Endodermal cell (in vitro differentiated cells): ENCODE measurements around the gene CLDN14. TPM values are rescaled to one million over a fixed set of nuclear protein-coding genes. Genes with fewer than 3 reads are reported as not detected.

Experiments used
- DNase-seq: peaks from one replicate; pipeline ENCODE4 v3.0.0-alpha.2; 2017
- H3K27ac ChIP-seq: 2 replicates; pipeline ENCODE4 v1.5.1; 2013; ENCODE audit warnings: mild to moderate bottlenecking, low read depth, low read length, moderate library complexity
- H3K27me3 ChIP-seq: 2 replicates; pipeline ENCODE4 v1.6.1; 2013; ENCODE audit warnings: mild to moderate bottlenecking, low read length, moderate library complexity; ENCODE audit not compliant: insufficient read depth, control insufficient read depth, poor library complexity, severe bottlenecking
- H3K36me3 ChIP-seq: 2 replicates; pipeline ENCODE4 v1.7.0; 2013; ENCODE audit warnings: mild to moderate bottlenecking, low read length, moderate library complexity; ENCODE audit not compliant: control insufficient read depth, insufficient read depth
- H3K4me1 ChIP-seq: one replicate; pipeline ENCODE4 v1.7.0; 2013; ENCODE audit warnings: low read length; ENCODE audit not compliant: control insufficient read depth, insufficient read depth
- H3K4me3 ChIP-seq: 2 replicates; pipeline ENCODE4 v1.5.1; 2013; ENCODE audit warnings: mild to moderate bottlenecking, low read length, moderate library complexity
- H3K9ac ChIP-seq: 2 replicates; pipeline ENCODE4 v1.6.1; 2013; ENCODE audit warnings: mild to moderate bottlenecking, low read length, moderate library complexity; ENCODE audit not compliant: poor library complexity, severe bottlenecking; ENCODE audit errors: extremely low read depth
- H3K9me3 ChIP-seq: 2 replicates; pipeline ENCODE4 v1.6.1; 2013; ENCODE audit warnings: mild to moderate bottlenecking, low read length, moderate library complexity; ENCODE audit not compliant: control insufficient read depth
- H3K27ac Mint-ChIP-seq: 2 replicates; pipeline ENCODE4 v1.8.0; 2020; ENCODE audit warnings: mixed read lengths
- H3K27me3 Mint-ChIP-seq: 2 replicates; pipeline ENCODE4 v1.8.0; 2021; ENCODE audit warnings: mild to moderate bottlenecking, mixed read lengths; ENCODE audit not compliant: insufficient read depth
- H3K36me3 Mint-ChIP-seq: 2 replicates; pipeline ENCODE4 v1.8.0; 2020; ENCODE audit warnings: low read depth, mixed read lengths
- H3K4me1 Mint-ChIP-seq: 2 replicates; pipeline ENCODE4 v1.8.0; 2020; ENCODE audit warnings: mixed read lengths
- H3K4me3 Mint-ChIP-seq: 2 replicates; pipeline ENCODE4 v1.8.0; 2020; ENCODE audit warnings: mild to moderate bottlenecking, moderate library complexity, mixed read lengths
- H3K9me3 Mint-ChIP-seq: 2 replicates; pipeline ENCODE4 v1.8.0; 2020; ENCODE audit warnings: mild to moderate bottlenecking, mixed read lengths
- CTCF ChIP-seq: fragments of 200-600 bp; sonication (generic); conservative IDR thresholded peaks from 2 replicates; pipeline ENCODE4 v1.5.0; 2021; ENCODE audit warnings: antibody characterized with exemption, mild to moderate bottlenecking
- WGBS, 2 experiments: methylation state at CpG; one replicate each; pipeline versions ENCODE4 v1.1.5 to v1.1.7; 2013; ENCODE audit warnings: missing lambda C conversion rate in 2 of 2, mixed read lengths in 1 of 2; ENCODE audit not compliant: insufficient coverage in 1 of 2, insufficient read length in 1 of 2; 5-methylcytosine and 5-hydroxymethylcytosine counted together
- total RNA-seq, 2 donors: library from RNA; stranded (reverse); fragmentation: NEBNext Ultra II Directional in 1 of 2; extraction: Animal tissue kit (Norgen Biotek cat#: 25700) in 1 of 2; gene quantifications; 2 replicates in 1 of 2; 3 replicates in 1 of 2; pipeline ENCODE4 v1.2.1, GENCODE V29; 2021

Gene CLDN14
- total RNA-seq, 2 donors from 2014 or later: not detected

GRCh38 chr21:36436829-36437744 lies 42.8 kb downstream of the CLDN14 start:
- DNase-seq: no peak
- H3K4me3 ChIP-seq: no peak overlapping the region
- no peaks in the 10 kb centered on the region for H3K9me3 ChIP-seq
- Mint-ChIP-seq H3K27ac (no peak overlapping the region), H3K36me3 (no peaks in the 10 kb centered on the region), H3K4me3 (no peak overlapping the region), H3K4me1 (peaks cover 12% of the 10 kb centered on the region), H3K9me3 (no peaks in the 10 kb centered on the region), H3K27me3 (no peaks in the 10 kb centered on the region)
- TF ChIP-seq CTCF: no peak
- no peaks in the 10 kb centered on the region for H3K4me1 ChIP-seq
- no peak overlapping the region for H3K27ac ChIP-seq
- H3K36me3 ChIP-seq: no peaks in the 10 kb centered on the region
- no peaks in the 10 kb centered on the region for H3K27me3 ChIP-seq
- WGBS, 2 experiments: 91% methylated on average over 5 of the region's 5 CpGs; no CpG with 5 or more reads in 1 of the 2 experiments
- H3K9ac ChIP-seq: no peak overlapping the region

- no peaks in the 10 kb centered on the region for H3K27me3 ChIP-seq
- no peak for TF ChIP-seq CTCF
- no peaks in the 10 kb centered on the region for H3K27me3 Mint-ChIP-seq
- no peak overlapping the region for H3K4me3 ChIP-seq
- H3K4me1 Mint-ChIP-seq: peaks cover 20% of the 10 kb centered on the region
- H3K9ac ChIP-seq: no peak overlapping the region
- H3K36me3 ChIP-seq: no peaks in the 10 kb centered on the region
- H3K9me3 Mint-ChIP-seq: no peaks in the 10 kb centered on the region
- no peak overlapping the region for H3K4me3 Mint-ChIP-seq
- peak overlapping the region; percentile 69 for H3K27ac Mint-ChIP-seq
- peaks cover 6% of the 10 kb centered on the region for H3K4me1 ChIP-seq
- 78 to 80% methylated on average over 5 to 6 of the region's 6 CpGs for WGBS, 2 experiments
- no peaks in the 10 kb centered on the region for H3K9me3 ChIP-seq
- DNase-seq: peak; percentile 53
- H3K27ac ChIP-seq: no peak overlapping the region
- H3K36me3 Mint-ChIP-seq: no peaks in the 10 kb centered on the region
These were observed 45.8 kb downstream of the CLDN14 start for GRCh38 chr21:36434144-36434543.

GRCh38 chr21:36433059-36433709 lies 46.7 kb downstream of the CLDN14 start:
- H3K27me3 Mint-ChIP-seq: no peaks in the 10 kb centered on the region
- no peak overlapping the region for H3K27ac ChIP-seq
- H3K36me3 ChIP-seq: no peaks in the 10 kb centered on the region
- no peak for TF ChIP-seq CTCF
- no peak for DNase-seq
- no peaks in the 10 kb centered on the region for H3K9me3 ChIP-seq
- no peaks in the 10 kb centered on the region for H3K36me3 Mint-ChIP-seq
- no peak overlapping the region for H3K4me3 ChIP-seq
- H3K9ac ChIP-seq: no peak overlapping the region
- WGBS, 2 experiments: 87 to 94% methylated on average over 4 to 7 of the region's 7 CpGs
- H3K9me3 Mint-ChIP-seq: no peaks in the 10 kb centered on the region
- H3K4me1 ChIP-seq: peaks cover 6% of the 10 kb centered on the region
- H3K4me3 Mint-ChIP-seq: no peak overlapping the region
- H3K4me1 Mint-ChIP-seq: peaks cover 23% of the 10 kb centered on the region
- H3K27ac Mint-ChIP-seq: no peak overlapping the region
- H3K27me3 ChIP-seq: no peaks in the 10 kb centered on the region
